Fibroblast of the aortic adventitia (primary cell): ENCODE data around the gene ELF3. TPM values are rescaled to one million over a fixed set of nuclear protein-coding genes. Genes with fewer than 3 reads are reported as not detected.

Source experiments
- DNase-seq: peaks from one replicate; pipeline ENCODE4 v3.0.0-alpha.2; 2010; ENCODE audit warnings: low read depth
- H3K4me3 ChIP-seq: 2 replicates; pipeline ENCODE4 v1.5.1; 2011; ENCODE audit warnings: low read depth, mild to moderate bottlenecking, control low read depth, low read length, moderate library complexity
- total RNA-seq: library from RNA; depleted of rRNA; stranded (reverse); fragments of >200 nt; gene quantifications from 2 replicates; pipeline ENCODE4 v1.2.3, GENCODE V29; 2012; ENCODE audit warnings: low replicate concordance
- TF ChIP-seq, protein P1 (sequence below): IDR thresholded peaks from 2 replicates; pipeline ENCODE4 v1.5.1; 2011; ENCODE audit warnings: mild to moderate bottlenecking, low read length, control low read depth, inconsistent platforms; ENCODE audit not compliant: insufficient read depth

ELF3 gene
- total RNA-seq, 1 donor = 0.09 TPM

DNA sequence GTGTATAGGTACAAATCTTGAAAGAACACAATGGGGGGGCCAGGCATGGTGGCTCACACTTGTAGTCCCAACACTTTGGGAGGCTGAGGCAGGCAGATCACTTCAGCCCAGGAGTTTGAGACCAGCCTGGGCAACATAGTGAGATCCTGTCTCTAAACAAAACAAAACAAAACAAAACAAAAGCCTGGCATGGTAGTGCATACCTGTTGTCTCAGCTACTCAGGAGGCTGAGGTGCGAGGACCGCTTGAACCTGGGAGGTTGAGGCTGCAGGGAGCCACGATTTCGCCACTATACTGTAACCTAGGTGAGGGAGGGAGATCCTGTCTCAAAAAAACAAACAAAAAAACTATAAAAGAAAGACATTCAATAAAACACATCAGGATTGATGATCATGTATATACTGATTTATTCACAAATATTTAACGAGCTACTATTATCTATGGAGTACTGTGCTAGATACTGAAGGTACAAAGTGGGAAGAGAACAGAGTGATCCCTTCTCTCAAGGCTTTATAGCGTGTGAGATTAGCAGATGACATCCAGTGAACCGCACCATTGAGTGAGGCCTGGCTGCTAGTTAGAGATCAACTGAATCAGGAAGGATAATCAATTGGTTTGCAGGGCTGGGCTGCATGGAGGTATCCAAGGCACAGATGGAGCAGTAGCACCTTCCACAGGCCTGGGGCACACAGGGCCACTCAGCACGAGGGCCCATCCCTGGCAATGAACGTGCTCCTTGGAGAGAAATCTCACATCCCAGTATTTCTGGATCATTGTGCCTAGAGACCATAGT lies 26.4 kb downstream of the ELF3 start:
- no peak for DNase-seq
- no peak overlapping the region for H3K4me3 ChIP-seq
- TF ChIP-seq, protein P1, sequence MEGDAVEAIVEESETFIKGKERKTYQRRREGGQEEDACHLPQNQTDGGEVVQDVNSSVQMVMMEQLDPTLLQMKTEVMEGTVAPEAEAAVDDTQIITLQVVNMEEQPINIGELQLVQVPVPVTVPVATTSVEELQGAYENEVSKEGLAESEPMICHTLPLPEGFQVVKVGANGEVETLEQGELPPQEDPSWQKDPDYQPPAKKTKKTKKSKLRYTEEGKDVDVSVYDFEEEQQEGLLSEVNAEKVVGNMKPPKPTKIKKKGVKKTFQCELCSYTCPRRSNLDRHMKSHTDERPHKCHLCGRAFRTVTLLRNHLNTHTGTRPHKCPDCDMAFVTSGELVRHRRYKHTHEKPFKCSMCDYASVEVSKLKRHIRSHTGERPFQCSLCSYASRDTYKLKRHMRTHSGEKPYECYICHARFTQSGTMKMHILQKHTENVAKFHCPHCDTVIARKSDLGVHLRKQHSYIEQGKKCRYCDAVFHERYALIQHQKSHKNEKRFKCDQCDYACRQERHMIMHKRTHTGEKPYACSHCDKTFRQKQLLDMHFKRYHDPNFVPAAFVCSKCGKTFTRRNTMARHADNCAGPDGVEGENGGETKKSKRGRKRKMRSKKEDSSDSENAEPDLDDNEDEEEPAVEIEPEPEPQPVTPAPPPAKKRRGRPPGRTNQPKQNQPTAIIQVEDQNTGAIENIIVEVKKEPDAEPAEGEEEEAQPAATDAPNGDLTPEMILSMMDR = no peak

DNA sequence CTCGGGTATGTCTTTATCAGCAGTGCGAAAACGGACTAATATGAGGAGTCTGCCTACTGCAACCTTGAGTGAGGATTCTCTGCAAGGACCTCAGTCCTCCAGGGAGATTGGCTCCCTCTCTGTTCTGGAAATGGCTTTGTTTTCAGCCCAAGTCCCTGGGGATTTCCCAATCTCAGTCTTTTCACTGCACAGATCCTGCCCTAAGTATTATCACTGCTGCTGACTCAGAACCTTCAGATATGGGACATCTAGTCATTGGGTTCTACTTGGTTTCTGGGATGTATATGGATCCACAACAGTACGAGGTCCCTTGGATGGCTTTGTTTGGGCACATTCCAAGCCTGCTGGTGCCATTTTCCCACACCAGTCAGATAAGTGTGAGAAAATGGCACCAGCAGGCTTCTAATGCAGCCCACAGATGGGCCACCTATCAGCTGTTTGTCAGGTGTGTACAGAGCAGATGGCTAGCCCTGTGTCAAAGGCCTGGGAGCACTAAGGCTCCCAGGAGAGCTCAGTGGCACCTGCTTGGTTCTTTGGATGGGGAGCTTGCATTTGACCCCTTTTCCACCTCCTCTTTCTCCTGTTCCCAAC lies 27.4 kb downstream of the ELF3 start:
- TF ChIP-seq, protein P1 = no peak
- peak; percentile 73 for DNase-seq
- H3K4me3 ChIP-seq = no peak overlapping the region

DNA sequence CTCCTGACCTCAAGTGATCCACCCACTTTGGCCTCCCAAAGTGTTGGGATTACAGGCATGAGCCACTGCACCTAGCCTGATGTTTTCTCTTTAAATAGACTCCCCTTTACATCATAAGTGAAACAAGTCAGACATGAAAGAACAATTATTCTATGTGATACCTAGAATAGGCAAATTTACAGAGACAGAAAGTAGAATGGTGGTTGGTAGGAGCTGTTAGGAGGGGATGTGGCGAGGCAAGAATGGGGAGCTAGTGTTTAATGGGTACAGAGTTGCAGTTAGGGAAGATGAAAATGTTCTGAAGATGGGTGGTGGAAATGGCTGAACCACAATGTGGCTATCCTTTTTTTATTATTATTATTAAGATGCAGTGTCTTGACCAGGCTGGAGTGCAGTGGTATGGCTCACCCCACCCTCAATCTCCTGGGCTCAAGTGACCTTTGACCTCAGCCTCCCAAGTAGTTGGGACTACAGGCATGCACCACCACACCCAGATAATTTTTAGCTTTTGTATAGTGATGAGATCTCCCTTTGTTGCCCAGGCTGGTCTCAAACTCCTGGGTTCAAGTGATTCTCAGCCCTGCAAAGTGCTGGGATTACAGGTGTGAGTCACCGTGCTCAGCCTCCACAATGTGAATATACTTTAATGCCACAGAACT lies 28.4 kb downstream of the ELF3 start:
- no peak overlapping the region for H3K4me3 ChIP-seq
- TF ChIP-seq, protein P1 = no peak
- no peak for DNase-seq

DNA sequence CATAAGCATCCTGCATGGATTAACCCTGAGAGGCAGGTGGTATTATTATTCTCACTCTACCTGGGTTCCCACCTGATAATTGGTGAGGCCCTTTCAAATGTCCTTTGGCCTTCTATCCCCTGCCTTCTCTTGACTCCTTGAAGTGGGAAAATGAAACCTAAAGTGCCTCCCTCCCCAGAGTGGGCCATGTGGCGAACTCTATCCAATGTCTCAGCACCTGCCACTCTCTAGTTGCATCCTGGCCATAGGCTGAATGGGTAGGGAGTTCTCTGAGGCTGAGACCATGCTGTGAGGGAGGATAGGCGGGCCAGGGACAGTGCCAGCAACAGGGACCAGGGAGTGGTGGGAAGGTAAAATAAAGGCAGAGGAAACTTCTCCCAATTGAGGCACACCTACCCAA lies 35.3 kb downstream of the ELF3 start:
- no peak for DNase-seq
- TF ChIP-seq, protein P1 = no peak

DNA sequence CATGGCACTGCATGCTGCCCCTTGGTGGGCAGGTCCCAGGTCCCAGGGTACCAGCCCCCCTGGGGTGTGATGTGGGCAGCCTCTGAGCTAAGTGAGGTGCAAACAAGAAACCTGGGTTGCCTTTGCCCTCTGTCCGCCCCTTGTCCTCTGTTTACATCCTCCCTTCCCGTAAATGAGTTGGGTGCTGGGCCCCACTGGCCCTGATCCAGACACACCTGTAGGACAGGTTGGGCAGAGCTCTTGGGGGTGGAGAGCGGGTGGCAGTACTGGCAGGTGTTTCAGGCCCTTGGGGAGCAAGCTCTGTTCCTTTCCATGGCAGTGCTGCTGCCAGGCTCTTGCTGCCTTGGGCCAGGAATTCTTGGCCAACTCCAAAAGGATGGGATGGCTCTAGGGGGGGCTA lies 35.8 kb downstream of the ELF3 start:
- H3K4me3 ChIP-seq = no peak overlapping the region
- no peak for DNase-seq
- TF ChIP-seq, protein P1 = no peak

More for the DNA sequence above, 35.3 kb downstream of the ELF3 start:
- H3K4me3 ChIP-seq = no peak overlapping the region

DNA sequence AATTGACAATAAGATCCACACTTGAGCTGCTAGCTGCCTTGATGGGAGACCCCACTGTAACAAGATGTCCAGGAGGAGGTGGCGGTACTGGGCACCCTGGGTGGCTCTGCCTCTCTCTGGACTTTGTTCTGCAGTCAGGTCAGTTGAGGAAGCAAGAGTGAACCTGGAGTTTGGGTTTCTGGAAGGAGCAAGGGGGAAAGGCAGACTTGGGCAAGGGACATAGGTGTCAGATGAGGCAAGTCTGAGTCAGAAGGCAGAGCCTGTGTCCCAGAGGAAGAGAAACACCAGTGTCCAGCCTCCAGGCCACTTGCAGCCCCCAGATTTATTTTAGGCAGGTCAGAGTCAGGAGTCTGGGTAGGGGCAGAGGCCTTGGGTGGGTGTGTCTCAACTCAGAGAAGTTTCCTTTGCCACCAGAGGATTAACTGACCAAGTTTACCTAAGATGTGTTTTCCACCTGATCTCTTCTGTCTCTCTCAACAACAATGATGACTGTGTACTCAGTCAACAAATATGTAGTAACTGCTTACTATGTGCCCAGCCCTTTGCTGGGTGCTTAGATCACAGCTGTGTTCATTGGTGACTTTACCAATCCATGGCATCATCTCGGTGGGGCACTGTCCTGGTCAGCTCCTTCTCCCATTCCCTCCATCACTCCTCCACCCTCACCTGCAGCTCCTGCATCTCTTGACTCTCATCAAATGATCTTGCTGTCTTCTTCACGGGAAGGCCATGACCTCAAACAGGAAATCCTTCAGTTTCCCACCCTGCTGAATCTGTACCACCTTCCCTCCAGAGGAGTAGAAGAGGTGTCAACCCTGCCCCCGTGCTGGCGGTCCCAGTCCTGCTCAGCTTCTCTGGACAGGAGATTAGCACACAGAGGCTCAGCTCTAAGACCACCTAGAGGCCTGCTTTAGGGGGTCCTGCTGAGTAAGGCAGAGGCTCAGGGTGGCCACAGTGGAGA lies 36.6 kb downstream of the ELF3 start:
- TF ChIP-seq, protein P1 = no peak
- no peak overlapping the region for H3K4me3 ChIP-seq
- DNase-seq = no peak
